ENCODE results near the gene GRK5. TPM values are rescaled to one million over a fixed set of nuclear protein-coding genes. Genes with fewer than 3 reads are reported as not detected.

GRK5 gene
- total RNA-seq, 1 experiment from 2014 or later, result 1.2 TPM

DNA sequence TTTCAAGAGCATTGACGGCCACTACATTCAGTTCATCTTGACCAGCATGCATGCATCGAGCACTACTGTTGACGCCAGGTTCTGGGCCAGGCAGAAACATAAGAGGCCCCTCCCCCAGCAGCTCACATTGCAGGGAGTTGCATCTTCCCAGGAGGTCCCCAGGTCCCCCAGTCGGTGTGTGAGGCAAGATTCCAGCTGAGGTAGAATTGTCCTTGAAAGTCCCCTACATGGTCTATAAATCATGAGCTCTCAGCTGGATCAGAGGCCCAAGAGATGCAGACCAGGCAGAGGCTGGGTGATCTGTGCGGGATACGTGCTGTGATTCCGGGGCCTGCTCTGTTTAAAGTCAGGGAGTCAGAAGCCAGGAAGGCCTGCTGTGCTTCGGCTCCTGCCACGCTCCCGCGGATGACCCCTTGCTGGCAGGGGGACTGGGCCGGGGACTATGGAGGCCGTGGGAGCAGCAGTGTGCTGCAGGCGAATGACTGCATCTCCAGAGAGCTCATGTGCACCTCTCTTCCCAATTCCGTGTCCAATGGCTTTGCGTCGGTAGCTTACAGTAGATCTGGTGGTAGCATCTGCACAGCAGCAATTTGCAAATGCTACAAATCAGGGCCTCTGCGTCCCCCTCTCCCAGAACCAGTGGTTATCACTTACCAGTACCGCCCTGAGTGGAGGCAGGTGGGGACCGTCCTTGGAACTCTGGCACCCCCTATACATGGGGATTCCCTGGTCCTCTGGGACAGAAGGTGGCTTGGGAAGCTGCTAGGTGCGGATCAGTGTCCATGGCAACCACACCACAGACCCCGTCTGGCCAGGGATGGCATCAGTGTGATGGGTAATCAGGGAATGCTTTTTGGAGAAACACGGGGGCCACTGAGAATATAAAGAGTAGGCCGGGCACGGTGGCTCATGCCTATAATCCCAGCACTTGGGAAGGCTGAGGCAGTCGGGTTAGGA lies 241.5 kb downstream of the GRK5 start:
- H3K9ac ChIP-seq (ENCODE audit: extremely low read depth, insufficient read length, low read length), result no peak overlapping the region
- no peaks in the 10 kb centered on the region for H3K27me3 ChIP-seq (ENCODE audit: insufficient read depth, low read length)
- H3K27ac ChIP-seq (ENCODE audit: insufficient read length, low read depth, low read length), result no peak overlapping the region
- H4K20me1 ChIP-seq (ENCODE audit: control insufficient read depth, insufficient read depth, insufficient read length), result no peaks in the 10 kb centered on the region
- no peak overlapping the region for H2BK12ac ChIP-seq (ENCODE audit: insufficient read length, low read depth, low read length)
- H3K4me1 Mint-ChIP-seq, result peaks cover 19 to 32% of the 10 kb centered on the region in 2 experiments
- H4K8ac ChIP-seq (replicated peaks; ENCODE audit: insufficient read length, low read depth, low read length), result no peak overlapping the region
- peak overlapping the region; percentile 62 for H3K14ac ChIP-seq (ENCODE audit: insufficient read depth, low read length)
- no peak overlapping the region for H3K4ac ChIP-seq (ENCODE audit: low read depth, low read length)
- no peak overlapping the region for H2BK20ac ChIP-seq (ENCODE audit: low read depth, low read length, poor library complexity, severe bottlenecking)
- no peak overlapping the region for H3K23ac ChIP-seq (ENCODE audit: insufficient read length, low read depth, low read length)
- no peak overlapping the region for H3K18ac ChIP-seq (ENCODE audit: insufficient read length, low read depth, low read length)
- no peak overlapping the region for H2BK15ac ChIP-seq (ENCODE audit: low read depth, low read length)
- DNase-seq, result no peak
- H3K27me3 Mint-ChIP-seq (ENCODE audit: low read depth), result peaks cover 9% of the 10 kb centered on the region
- H4K91ac ChIP-seq (ENCODE audit: insufficient read length, low read depth, low read length), result no peak overlapping the region
- no peaks in the 10 kb centered on the region for H3K4me1 ChIP-seq (ENCODE audit: insufficient read depth, low read length)
- H2AFZ ChIP-seq (ENCODE audit: low read length), result no peak overlapping the region
- H2BK120ac ChIP-seq (ENCODE audit: low read depth, low read length, poor library complexity, severe bottlenecking), result no peak overlapping the region
- no peaks in the 10 kb centered on the region for H3K79me1 ChIP-seq (ENCODE audit: insufficient read depth, low read depth, low read length, poor library complexity, severe bottlenecking)
- no peak overlapping the region for H3K4me3 Mint-ChIP-seq
- no peaks in the 10 kb centered on the region for H3K9me3 ChIP-seq (ENCODE audit: control insufficient read depth, low read depth, low read length)
- no peaks in the 10 kb centered on the region for H3K79me2 ChIP-seq (ENCODE audit: insufficient read depth, low read length)
- peak overlapping the region in 1 of 3 experiments; percentile 22; a peak in 1 of 7 replicates for H3K27ac Mint-ChIP-seq
- H3K4me2 ChIP-seq (ENCODE audit: insufficient read depth, insufficient read length, low read length), result no peak overlapping the region
- H2BK5ac ChIP-seq (ENCODE audit: insufficient read length, low read length), result no peak overlapping the region
- no peaks in the 10 kb centered on the region; a peak in 1 of 7 replicates for H3K36me3 Mint-ChIP-seq (ENCODE audit: insufficient read depth in 1 of 3, low read depth in 3 of 3)
- H4K5ac ChIP-seq (ENCODE audit: insufficient read length, low read depth, low read length), result no peak overlapping the region
- TF ChIP-seq, protein P1, sequence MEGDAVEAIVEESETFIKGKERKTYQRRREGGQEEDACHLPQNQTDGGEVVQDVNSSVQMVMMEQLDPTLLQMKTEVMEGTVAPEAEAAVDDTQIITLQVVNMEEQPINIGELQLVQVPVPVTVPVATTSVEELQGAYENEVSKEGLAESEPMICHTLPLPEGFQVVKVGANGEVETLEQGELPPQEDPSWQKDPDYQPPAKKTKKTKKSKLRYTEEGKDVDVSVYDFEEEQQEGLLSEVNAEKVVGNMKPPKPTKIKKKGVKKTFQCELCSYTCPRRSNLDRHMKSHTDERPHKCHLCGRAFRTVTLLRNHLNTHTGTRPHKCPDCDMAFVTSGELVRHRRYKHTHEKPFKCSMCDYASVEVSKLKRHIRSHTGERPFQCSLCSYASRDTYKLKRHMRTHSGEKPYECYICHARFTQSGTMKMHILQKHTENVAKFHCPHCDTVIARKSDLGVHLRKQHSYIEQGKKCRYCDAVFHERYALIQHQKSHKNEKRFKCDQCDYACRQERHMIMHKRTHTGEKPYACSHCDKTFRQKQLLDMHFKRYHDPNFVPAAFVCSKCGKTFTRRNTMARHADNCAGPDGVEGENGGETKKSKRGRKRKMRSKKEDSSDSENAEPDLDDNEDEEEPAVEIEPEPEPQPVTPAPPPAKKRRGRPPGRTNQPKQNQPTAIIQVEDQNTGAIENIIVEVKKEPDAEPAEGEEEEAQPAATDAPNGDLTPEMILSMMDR (conservative IDR thresholded peaks at IDR 0.05), result no peak
- WGBS (ENCODE audit: extremely low coverage, insufficient read length, low lambda C conversion rate), result no CpG with 5 or more reads among the region's 26 CpGs
- no peak overlapping the region for H3T11ph ChIP-seq (ENCODE audit: low read length)
- no peak overlapping the region for H2AK5ac ChIP-seq (ENCODE audit: insufficient read length, low read length)
- H3K9me3 Mint-ChIP-seq, result no peaks in the 10 kb centered on the region
- H3K23me2 ChIP-seq (ENCODE audit: insufficient read length, low read depth, low read length, poor library complexity, severe bottlenecking), result no peaks in the 10 kb centered on the region
- no peak overlapping the region for H3K56ac ChIP-seq (ENCODE audit: insufficient read length, low read depth, low read length)

Data from H9 (cell line).